Tibial nerve (tissue), 4 donors: ENCODE data around the gene SKAP1.

Experiments
- CTCF ChIP-seq, 5 experiments: fragments of 200-600 bp in 3 of 5; fragments of 450-650 bp in 2 of 5; sonication (generic) in 3 of 5; IDR thresholded peaks; one replicate each; pipeline ENCODE4 v1.5.1; 2016 to 2019; ENCODE audit warnings: antibody characterized with exemption in 5 of 5, mild to moderate bottlenecking in 3 of 5, moderate library complexity in 2 of 5
- EP300 ChIP-seq, 2 donors: sonication (generic); formaldehyde crosslinking; IDR thresholded peaks; one replicate each; pipeline ENCODE4 v1.6.1; 2017; ENCODE audit warnings: antibody characterized with exemption in 2 of 2, mild to moderate bottlenecking in 1 of 2
- POLR2A ChIP-seq, 2 donors: fragments of 450-650 bp; IDR thresholded peaks; one replicate each; pipeline ENCODE4 v1.6.1; 2017; ENCODE audit warnings: antibody characterized with exemption in 2 of 2, mild to moderate bottlenecking in 2 of 2, moderate library complexity in 2 of 2

DNA sequence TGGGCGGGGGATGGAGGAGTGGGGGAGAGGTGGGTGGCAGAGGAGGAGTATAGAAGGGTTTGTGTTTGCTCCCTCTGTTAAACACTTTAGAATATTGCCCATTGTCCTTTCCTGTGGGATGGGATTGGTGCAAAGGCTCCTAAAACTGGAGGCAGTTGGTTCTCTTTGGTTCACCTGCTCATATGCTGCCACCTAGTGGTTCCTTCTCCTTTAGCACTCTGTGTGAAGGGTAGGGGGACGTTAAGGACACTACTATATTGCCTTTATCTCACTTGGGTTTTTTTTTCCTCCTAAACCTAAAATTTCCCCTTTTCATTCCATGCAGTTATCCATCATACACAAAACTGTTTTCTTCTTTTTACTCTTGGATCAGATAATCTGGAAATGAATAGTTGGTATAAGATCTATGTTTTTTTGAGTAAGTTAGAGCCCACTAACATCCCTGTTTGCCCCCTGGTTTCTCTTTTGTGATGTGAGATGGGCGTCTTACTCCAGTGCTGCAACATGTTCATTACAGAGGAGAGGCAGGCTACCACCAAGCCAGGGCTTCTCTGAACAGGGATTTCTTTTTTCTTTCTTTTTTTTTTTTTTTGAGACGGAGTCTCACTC lies 298.7 kb downstream of the SKAP1 start:
- TF ChIP-seq CTCF (IDR thresholded peaks at IDR 0.05) (peak; percentile 74 to 85 (median 75)), POLR2A (IDR thresholded peaks at IDR 0.05) (no peak), EP300 (IDR thresholded peaks at IDR 0.05) (no peak)
